Fibroblast of lung (primary cell): ENCODE measurements around the gene ABCF2. TPM values are rescaled to one million over a fixed set of nuclear protein-coding genes. Genes with fewer than 3 reads are reported as not detected.

Source experiments
- DNase-seq, 2 donors: peaks; one replicate each; pipeline versions ENCODE4 v3.0.0 to v3.0.0-alpha.2; 2010; ENCODE audit warnings: low read depth in 2 of 2
- H2AFZ ChIP-seq: 2 replicates; pipeline ENCODE4 v1.5.1; 2012; ENCODE audit warnings: low read length, control low read depth, inconsistent platforms
- H3K27ac ChIP-seq: 2 replicates; pipeline ENCODE4 v1.5.1; 2011; ENCODE audit warnings: low read length, control low read depth; ENCODE audit not compliant: insufficient read depth
- H3K27me3 ChIP-seq: 2 replicates; pipeline ENCODE4 v1.5.1; 2011; ENCODE audit warnings: mild to moderate bottlenecking, low read length; ENCODE audit not compliant: control insufficient read depth, insufficient read depth
- H3K36me3 ChIP-seq: 2 replicates; pipeline ENCODE4 v1.5.1; 2011; ENCODE audit warnings: low read length; ENCODE audit not compliant: control insufficient read depth, insufficient read depth
- H3K4me1 ChIP-seq: 2 replicates; pipeline ENCODE4 v1.5.1; 2011; ENCODE audit warnings: low read length; ENCODE audit not compliant: control insufficient read depth, insufficient read depth; ENCODE audit errors: extremely low read depth
- H3K4me2 ChIP-seq: 2 replicates; pipeline ENCODE4 v1.5.1; 2011; ENCODE audit warnings: low read length, control low read depth; ENCODE audit not compliant: insufficient read depth; ENCODE audit errors: extremely low read depth
- H3K4me3 ChIP-seq, 4 experiments: fragments of 200-600 bp in 1 of 4; sonication (generic) in 1 of 4; replicated peaks in 1 of 4; 2 replicates each; pipeline ENCODE4 v1.5.1; 2011 to 2016; ENCODE audit warnings: low read length in 4 of 4, low read depth in 3 of 4, mild to moderate bottlenecking in 3 of 4, control low read depth in 2 of 4, inconsistent platforms in 1 of 4, mixed read lengths in 1 of 4; ENCODE audit not compliant: insufficient read depth in 1 of 4; ENCODE audit errors: control extremely low read depth in 1 of 4
- H3K79me2 ChIP-seq: 2 replicates; pipeline ENCODE4 v1.5.1; 2012; ENCODE audit warnings: mild to moderate bottlenecking, low read length, inconsistent platforms; ENCODE audit not compliant: control insufficient read depth, insufficient read depth
- H3K9ac ChIP-seq: 2 replicates; pipeline ENCODE4 v1.5.1; 2011; ENCODE audit warnings: mild to moderate bottlenecking, low read length, control low read depth; ENCODE audit not compliant: insufficient read depth
- H3K9me3 ChIP-seq: 2 replicates; pipeline ENCODE4 v1.5.1; 2012; ENCODE audit warnings: low read depth, low read length; ENCODE audit not compliant: control insufficient read depth, insufficient read depth
- H4K20me1 ChIP-seq: 2 replicates; pipeline ENCODE4 v1.5.1; 2011; ENCODE audit warnings: low read length; ENCODE audit not compliant: control insufficient read depth, insufficient read depth; ENCODE audit errors: extremely low read depth
- EZH2 ChIP-seq: IDR thresholded peaks from 2 replicates; pipeline ENCODE4 v1.5.1; 2012; ENCODE audit warnings: low read length, control low read depth, mild to moderate bottlenecking; ENCODE audit errors: missing control alignments
- polyA plus RNA-seq, 2 donors: library from polyadenylated mRNA; depleted of rRNA in 1 of 2; stranded (reverse) in 1 of 2; unstranded in 1 of 2; fragments of >200 nt; gene quantifications; 2 replicates each; pipeline ENCODE4 v1.2.1, GENCODE V29; 2011 to 2012; ENCODE audit warnings: missing spikeins in 1 of 2
- total RNA-seq: library from RNA; depleted of rRNA; stranded (reverse); fragments of >200 nt; gene quantifications from 2 replicates; pipeline ENCODE4 v1.2.1, GENCODE V29; 2014
- TF ChIP-seq, protein P1 (sequence below), 2 donors: IDR thresholded peaks in 1 of 2; conservative IDR thresholded peaks in 1 of 2; 1 replicate in 1 of 2; 2 replicates in 1 of 2; pipeline ENCODE4 v1.5.1; 2011 to 2012; ENCODE audit warnings: low read length in 2 of 2, control low read depth in 1 of 2, inconsistent platforms in 1 of 2, low read depth in 1 of 2, mild to moderate bottlenecking in 1 of 2

The ABCF2 gene
- total and polyA plus RNA-seq, 2 donors (not counting 1 experiment from before 2014, with no cell fraction given) = 41.6 to 46.4 TPM

DNA sequence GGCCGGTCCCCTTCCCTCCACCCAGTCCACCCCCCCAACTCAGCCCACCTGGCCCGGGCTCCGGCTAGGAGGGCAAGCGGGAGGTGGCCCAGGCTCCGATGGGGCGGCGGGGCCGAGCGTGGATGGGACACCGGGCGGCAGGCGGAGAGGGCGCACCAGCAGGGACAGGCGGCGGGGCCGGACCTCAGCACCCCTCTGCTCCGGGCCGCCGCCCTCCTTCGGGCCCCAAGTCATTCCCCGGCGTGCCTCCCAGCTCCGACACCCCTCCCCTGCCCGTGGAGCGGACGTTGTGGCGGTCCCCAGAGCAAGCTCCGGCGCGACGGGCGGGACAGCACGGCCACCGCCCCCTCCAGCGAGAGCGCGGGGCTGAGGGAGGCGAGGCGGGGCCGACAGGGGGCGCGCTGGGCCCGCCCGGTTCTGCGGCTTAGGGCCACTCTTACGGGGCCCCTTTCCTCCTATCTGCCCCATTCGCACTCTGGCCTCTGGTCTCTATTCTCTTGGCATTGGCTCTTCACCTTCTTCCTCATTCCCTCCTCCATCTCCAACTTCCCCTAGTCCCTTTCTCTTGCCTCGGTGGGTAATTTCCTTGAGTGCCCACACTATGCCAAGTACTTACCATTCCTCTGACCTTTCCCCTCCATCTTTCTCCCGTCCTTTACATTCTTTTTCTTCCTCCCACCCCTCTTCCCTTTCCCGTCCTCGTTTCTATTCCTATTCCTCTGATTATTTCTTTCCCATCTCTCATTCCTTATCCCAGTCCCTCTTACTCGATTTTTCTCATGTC is 58.8 kb downstream of the ABCF2 start:
- Histone ChIP-seq H2AFZ (no peak overlapping the region), H3K27ac (no peak overlapping the region), H3K36me3 (no peaks in the 10 kb centered on the region), H4K20me1 (no peaks in the 10 kb centered on the region), H3K4me2 (peak overlapping the region; percentile 25), H3K9ac (no peak overlapping the region), H3K4me3 (peak overlapping the region in 1 of 4 experiments; percentile 4), H3K9me3 (no peaks in the 10 kb centered on the region), H3K79me2 (no peaks in the 10 kb centered on the region), H3K27me3 (peaks cover 52% of the 10 kb centered on the region), H3K4me1 (no peaks in the 10 kb centered on the region)
- DNase-seq = no peak
- peak; percentile 45 for TF ChIP-seq EZH2
- TF ChIP-seq, protein P1, sequence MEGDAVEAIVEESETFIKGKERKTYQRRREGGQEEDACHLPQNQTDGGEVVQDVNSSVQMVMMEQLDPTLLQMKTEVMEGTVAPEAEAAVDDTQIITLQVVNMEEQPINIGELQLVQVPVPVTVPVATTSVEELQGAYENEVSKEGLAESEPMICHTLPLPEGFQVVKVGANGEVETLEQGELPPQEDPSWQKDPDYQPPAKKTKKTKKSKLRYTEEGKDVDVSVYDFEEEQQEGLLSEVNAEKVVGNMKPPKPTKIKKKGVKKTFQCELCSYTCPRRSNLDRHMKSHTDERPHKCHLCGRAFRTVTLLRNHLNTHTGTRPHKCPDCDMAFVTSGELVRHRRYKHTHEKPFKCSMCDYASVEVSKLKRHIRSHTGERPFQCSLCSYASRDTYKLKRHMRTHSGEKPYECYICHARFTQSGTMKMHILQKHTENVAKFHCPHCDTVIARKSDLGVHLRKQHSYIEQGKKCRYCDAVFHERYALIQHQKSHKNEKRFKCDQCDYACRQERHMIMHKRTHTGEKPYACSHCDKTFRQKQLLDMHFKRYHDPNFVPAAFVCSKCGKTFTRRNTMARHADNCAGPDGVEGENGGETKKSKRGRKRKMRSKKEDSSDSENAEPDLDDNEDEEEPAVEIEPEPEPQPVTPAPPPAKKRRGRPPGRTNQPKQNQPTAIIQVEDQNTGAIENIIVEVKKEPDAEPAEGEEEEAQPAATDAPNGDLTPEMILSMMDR (conservative IDR thresholded peaks at IDR 0.05 in 1 of 2, IDR thresholded peaks at IDR 0.05 in 1 of 2; ENCODE audit: low read depth in 1 of 2, low read length in 2 of 2) = peak; percentile 32 to 38

DNA sequence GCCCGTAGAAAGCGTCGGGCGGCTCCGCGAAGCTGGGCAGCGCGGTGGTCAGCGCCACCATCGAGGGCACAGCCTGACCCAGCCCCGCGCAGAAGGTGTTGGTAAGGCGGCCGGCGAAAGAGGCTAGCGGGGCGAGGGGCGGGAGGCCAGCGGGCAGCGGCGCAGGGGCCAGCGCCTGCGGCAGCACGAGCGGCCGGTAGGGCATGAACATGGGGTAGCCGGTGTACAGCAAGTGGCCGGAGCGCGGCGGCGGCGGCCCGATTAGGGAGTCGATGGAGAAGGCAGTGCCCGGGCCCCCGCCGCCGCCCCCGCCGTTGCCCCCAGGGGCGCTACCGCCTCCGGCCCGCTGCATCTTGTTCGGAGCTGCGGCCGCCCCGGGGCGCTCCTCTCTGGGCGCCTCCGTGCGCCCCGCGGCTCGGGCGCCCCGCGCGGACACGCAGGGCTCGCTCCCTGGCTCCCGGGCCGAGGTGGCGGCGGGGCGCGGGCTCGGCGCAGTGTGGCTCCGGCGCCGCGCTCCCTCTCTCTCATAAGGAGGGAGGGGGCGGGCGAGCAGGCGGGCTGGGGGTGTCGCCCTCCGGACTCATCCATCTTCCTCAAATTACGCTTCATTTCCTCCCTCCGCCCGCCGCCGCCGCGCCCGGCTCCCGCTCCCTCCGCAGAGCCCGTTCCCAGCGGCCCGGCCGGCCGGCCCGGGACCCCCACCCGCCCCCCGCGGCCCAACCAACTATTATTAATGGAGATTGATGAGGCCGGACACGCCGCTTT is 59.6 kb downstream of the ABCF2 start, which contains the start of gene GBX1:
Gene GBX1 (minus strand): TSS at position 498 of the 765 bp plus-strand sequence. CDS start 146 bp downstream, at position 352.
- Histone ChIP-seq H3K4me1 (no peaks in the 10 kb centered on the region), H3K79me2 (no peaks in the 10 kb centered on the region), H3K9ac (no peak within 1 kb of the TSS), H3K36me3 (no peaks in the 10 kb centered on the region), H2AFZ (no peak within 1 kb of the TSS), H4K20me1 (no peaks in the 10 kb centered on the region), H3K4me3 (peak within 1 kb of the TSS in 1 of 4 experiments; percentile 20), H3K4me2 (peak within 1 kb of the TSS; percentile 54), H3K27me3 (peaks cover 55% of the 10 kb centered on the region), H3K9me3 (no peaks in the 10 kb centered on the region), H3K27ac (no peak within 1 kb of the TSS)
- DNase-seq = peak; percentile 25 to 26
- peak; percentile 89 for TF ChIP-seq EZH2
- TF ChIP-seq, protein P1 (conservative IDR thresholded peaks at IDR 0.05 in 1 of 2, IDR thresholded peaks at IDR 0.05 in 1 of 2; ENCODE audit: low read depth in 1 of 2, low read length in 2 of 2) = no peak

DNA sequence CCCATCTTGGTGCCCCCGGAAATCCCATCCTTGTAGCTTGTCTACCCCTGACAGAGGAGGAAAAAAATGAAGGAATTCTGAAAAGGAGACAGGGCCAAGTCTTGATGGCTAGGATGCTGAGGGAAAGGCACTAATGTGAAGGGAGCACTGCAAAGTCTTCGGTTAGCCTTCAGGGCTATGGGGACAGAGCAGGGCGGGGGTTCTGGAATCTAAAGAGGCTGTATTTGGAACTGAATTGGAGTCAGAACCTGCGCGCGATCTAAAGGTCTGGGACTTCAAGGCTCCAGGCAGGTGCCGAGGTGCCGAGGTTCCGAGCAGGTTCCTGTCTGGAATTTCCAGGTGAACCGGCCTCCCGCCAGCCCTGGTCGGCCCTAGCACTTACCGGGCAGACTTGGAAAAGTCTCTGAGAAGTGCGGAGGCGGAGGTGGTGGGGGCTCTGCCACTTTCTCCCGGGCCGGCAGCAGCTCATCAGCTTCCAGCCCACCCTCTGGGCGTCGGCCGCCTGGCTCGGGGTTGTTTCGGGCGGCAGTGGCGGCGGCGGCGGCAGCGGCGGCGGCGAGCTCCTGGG is 60.3 kb downstream of the ABCF2 start:
- no peak for DNase-seq
- peaks cover 57% of the 10 kb centered on the region for H3K27me3 ChIP-seq
- H3K9ac ChIP-seq = no peak overlapping the region
- no peaks in the 10 kb centered on the region for H3K4me1 ChIP-seq
- H3K36me3 ChIP-seq = no peaks in the 10 kb centered on the region
- no peaks in the 10 kb centered on the region for H3K79me2 ChIP-seq
- no peak overlapping the region for H3K27ac ChIP-seq
- H3K4me2 ChIP-seq = peak overlapping the region; percentile 54
- H4K20me1 ChIP-seq = no peaks in the 10 kb centered on the region
- H3K4me3 ChIP-seq = peak overlapping the region in 1 of 4 experiments; percentile 20
- no peak overlapping the region for H2AFZ ChIP-seq
- TF ChIP-seq, protein P1 (conservative IDR thresholded peaks at IDR 0.05 in 1 of 2, IDR thresholded peaks at IDR 0.05 in 1 of 2; ENCODE audit: low read depth in 1 of 2, low read length in 2 of 2) = no peak
- TF ChIP-seq EZH2 = peak; percentile 97
- no peaks in the 10 kb centered on the region for H3K9me3 ChIP-seq
